ENCODE data around the gene TMEM141.
"Not testable (repeated sequence)": the region's sequence is repeated elsewhere in the genome, so short reads cannot be mapped to it uniquely, and the experiment has no call there.

TMEM141 gene

DNA sequence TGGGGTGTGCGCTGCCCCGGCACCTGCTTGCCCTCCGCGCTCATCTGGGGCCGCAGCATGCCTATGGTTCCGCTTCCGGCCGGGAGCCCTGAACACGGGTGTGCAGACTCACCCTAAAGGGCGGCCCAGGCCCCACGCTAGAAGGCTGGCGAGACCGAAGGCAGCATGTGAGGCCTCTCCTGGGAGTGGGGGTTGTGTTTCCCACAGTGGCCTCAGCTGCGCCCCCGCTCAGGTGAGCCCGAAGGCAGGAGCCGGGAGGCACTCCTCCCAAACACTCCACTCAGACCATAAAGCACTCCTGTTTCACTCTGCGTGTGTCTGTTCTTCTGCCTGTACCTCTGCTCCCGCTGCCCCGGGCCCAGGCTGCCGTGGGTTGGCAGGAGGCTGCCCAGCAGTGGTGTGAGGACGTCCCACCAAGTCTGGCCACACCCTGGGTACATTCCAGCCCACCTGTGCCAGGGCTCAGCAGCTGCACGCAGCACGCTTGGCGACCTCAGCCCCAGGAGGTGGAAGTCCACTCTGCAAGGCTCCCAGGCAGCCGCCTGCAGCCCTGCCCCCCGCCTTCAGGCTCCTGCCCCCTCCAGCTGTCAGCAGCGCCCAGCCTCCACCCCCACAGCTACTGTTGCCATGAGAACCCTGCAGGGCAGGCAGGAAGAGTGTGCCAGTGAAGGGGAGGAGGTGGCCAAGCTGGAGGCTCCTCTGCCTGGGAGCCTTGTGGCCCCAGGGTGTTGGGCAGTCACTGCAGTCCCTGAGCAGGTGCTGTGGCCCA lies 49.9 kb downstream of the TMEM141 start:
- H3K27ac ChIP-seq (ENCODE audit: low read length): no peak overlapping the region
- TF ChIP-seq EZH2 (IDR thresholded peaks at IDR 0.05; ENCODE audit: borderline replicate concordance, low read depth, low read length, severe bottlenecking): no peak
- TF ChIP-seq, protein P1, sequence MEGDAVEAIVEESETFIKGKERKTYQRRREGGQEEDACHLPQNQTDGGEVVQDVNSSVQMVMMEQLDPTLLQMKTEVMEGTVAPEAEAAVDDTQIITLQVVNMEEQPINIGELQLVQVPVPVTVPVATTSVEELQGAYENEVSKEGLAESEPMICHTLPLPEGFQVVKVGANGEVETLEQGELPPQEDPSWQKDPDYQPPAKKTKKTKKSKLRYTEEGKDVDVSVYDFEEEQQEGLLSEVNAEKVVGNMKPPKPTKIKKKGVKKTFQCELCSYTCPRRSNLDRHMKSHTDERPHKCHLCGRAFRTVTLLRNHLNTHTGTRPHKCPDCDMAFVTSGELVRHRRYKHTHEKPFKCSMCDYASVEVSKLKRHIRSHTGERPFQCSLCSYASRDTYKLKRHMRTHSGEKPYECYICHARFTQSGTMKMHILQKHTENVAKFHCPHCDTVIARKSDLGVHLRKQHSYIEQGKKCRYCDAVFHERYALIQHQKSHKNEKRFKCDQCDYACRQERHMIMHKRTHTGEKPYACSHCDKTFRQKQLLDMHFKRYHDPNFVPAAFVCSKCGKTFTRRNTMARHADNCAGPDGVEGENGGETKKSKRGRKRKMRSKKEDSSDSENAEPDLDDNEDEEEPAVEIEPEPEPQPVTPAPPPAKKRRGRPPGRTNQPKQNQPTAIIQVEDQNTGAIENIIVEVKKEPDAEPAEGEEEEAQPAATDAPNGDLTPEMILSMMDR (IDR thresholded peaks at IDR 0.05; ENCODE audit: borderline replicate concordance, extremely low read depth, low read length, poor library complexity, severe bottlenecking): no peak
- H3K27me3 ChIP-seq (ENCODE audit: insufficient read depth, low read length, poor library complexity): no peaks in the 10 kb centered on the region
- H3K4me1 ChIP-seq (ENCODE audit: insufficient read depth, low read length): peaks cover 17% of the 10 kb centered on the region
- ATAC-seq (ENCODE audit: insufficient read depth, low read depth): peak; percentile 28
- H3K4me2 ChIP-seq (ENCODE audit: insufficient read depth, low read length): no peak overlapping the region
- H2AFZ ChIP-seq (ENCODE audit: low read depth, low read length): no peak overlapping the region
- H3K4me3 ChIP-seq (ENCODE audit: low read depth in 1 of 2, low read length in 2 of 2): no peak overlapping the region
- no peak overlapping the region for H3K9ac ChIP-seq (ENCODE audit: low read depth, low read length)
- H3K79me2 ChIP-seq (ENCODE audit: insufficient read depth, low read length): no peaks in the 10 kb centered on the region
- peaks cover 5% of the 10 kb centered on the region for H4K20me1 ChIP-seq (ENCODE audit: insufficient read depth, low read length)
- H3K9me3 ChIP-seq (ENCODE audit: insufficient read depth, low read length, severe bottlenecking): no peaks in the 10 kb centered on the region
- DNase-seq: peak; percentile 62
- H3K36me3 ChIP-seq (ENCODE audit: insufficient read depth, low read length): peaks cover 28% of the 10 kb centered on the region

GRCh38 chr9:136841646-136842379 lies 50.7 kb downstream of the TMEM141 start:
- H3K9me3 ChIP-seq (ENCODE audit: insufficient read depth, low read length, severe bottlenecking); H2AFZ ChIP-seq (ENCODE audit: low read depth, low read length); DNase-seq; H3K27ac ChIP-seq (ENCODE audit: low read length); H4K20me1 ChIP-seq (ENCODE audit: insufficient read depth, low read length); H3K27me3 ChIP-seq (ENCODE audit: insufficient read depth, low read length, poor library complexity); ATAC-seq (ENCODE audit: insufficient read depth, low read depth); H3K79me2 ChIP-seq (ENCODE audit: insufficient read depth, low read length): not testable (repeated sequence)
- Histone ChIP-seq H3K4me3 (ENCODE audit: low read depth in 1 of 2, low read length in 2 of 2) (peak overlapping the region in 1 of 2 experiments; percentile 63; a peak in 2 of 4 replicates), H3K9ac (ENCODE audit: low read depth, low read length) (peak overlapping the region; percentile 55; the same call in 1 of the 2 replicates), H3K4me2 (ENCODE audit: insufficient read depth, low read length) (peak overlapping the region; percentile 91), H3K4me1 (ENCODE audit: insufficient read depth, low read length) (peaks cover 17% of the 10 kb centered on the region), H3K36me3 (ENCODE audit: insufficient read depth, low read length) (peaks cover 22% of the 10 kb centered on the region)

DNA sequence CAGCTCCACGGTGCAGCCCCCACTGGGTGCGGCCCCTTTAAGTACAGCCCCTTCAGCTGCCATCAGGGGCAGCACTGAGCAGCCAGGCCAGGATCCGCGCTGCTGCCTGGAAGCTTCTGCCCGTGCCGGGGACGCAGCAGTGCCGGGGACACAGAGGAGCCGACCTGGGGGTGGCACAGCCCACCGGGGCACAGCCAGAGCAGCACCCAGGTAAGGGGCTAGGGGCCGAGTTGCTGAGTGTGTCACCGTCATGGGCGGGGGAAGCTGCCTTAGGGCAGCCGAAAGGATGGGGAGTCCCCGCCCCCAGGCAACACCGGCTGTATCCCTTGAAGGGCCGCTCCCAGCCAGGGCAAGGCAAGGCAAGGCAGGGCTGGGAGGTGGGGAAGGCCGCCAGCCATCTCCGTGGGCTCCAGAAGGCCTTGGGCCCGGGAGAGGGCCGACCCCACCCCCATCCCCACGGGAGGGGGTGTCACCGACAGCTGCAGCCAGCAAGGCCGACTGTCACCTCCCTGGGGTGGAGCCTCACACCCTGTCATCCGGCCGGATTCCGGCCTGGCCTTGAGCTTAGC lies 51.3 kb downstream of the TMEM141 start, which contains the start of gene AJM1:
AJM1 (plus strand) TSS at position 99 of the 569 bp plus-strand sequence. CDS start 1,937 bp downstream, outside the sequence.
- Histone ChIP-seq H3K9ac (ENCODE audit: low read depth, low read length) (peak within 1 kb of the TSS; percentile 55; the same call in 1 of the 2 replicates), H3K4me1 (ENCODE audit: insufficient read depth, low read length) (peaks cover 18% of the 10 kb centered on the region), H2AFZ (ENCODE audit: low read depth, low read length) (peak within 1 kb of the TSS; percentile 67), H3K4me3 (ENCODE audit: low read depth in 1 of 2, low read length in 2 of 2) (peak within 1 kb of the TSS; percentile 24 to 63; a peak in 3 of 4 replicates), H3K36me3 (ENCODE audit: insufficient read depth, low read length) (peaks cover 22% of the 10 kb centered on the region), H3K4me2 (ENCODE audit: insufficient read depth, low read length) (peak within 1 kb of the TSS; percentile 91)
- DNase-seq (peak; percentile 84), ATAC-seq (ENCODE audit: insufficient read depth, low read depth) (peak; percentile 90)
- not testable (repeated sequence) for H4K20me1 ChIP-seq (ENCODE audit: insufficient read depth, low read length); H3K9me3 ChIP-seq (ENCODE audit: insufficient read depth, low read length, severe bottlenecking); H3K79me2 ChIP-seq (ENCODE audit: insufficient read depth, low read length); H3K27ac ChIP-seq (ENCODE audit: low read length); H3K27me3 ChIP-seq (ENCODE audit: insufficient read depth, low read length, poor library complexity)
- TF ChIP-seq, protein P1 (IDR thresholded peaks at IDR 0.05; ENCODE audit: borderline replicate concordance, extremely low read depth, low read length, poor library complexity, severe bottlenecking): peak; percentile 83
